ENCODE measurements around the gene CGB3.
"Not testable (repeated sequence)": the region's sequence is repeated elsewhere in the genome, so short reads cannot be mapped to it uniquely, and the experiment has no call there.

Gene CGB3

GRCh38 chr19:49038557-49039276 lies 14.6 kb upstream of the CGB3 start:
- CTCF ChIA-PET = interaction anchor here (1.0 to 1.2 kb wide), 2 partner anchors 17 to 39 kb away, joined by 3 read pairs; no protein-coding TSS in a partner anchor
- TF ChIP-seq PATZ1 (tag by site-specific recombination; IDR thresholded peaks at IDR 0.05) (0 out of 2 replicates have a peak, but pooled peaks have one; percentile 17), GLIS1 (tag by site-specific recombination; IDR thresholded peaks at IDR 0.05) (peak; percentile 74)
- H3K4me3 ChIP-seq (ENCODE audit: low read depth, low read length); H3K9me3 ChIP-seq (ENCODE audit: control insufficient read depth, insufficient read depth, low read depth, low read length); POLR2A ChIA-PET; H3K27ac ChIP-seq (ENCODE audit: extremely low read depth, low read depth, low read length); H3K4me1 ChIP-seq (ENCODE audit: control insufficient read depth, insufficient read depth, low read length); H3K36me3 ChIP-seq (ENCODE audit: control insufficient read depth in 2 of 2, insufficient read depth in 1 of 2, low read length in 2 of 2): not testable (repeated sequence)

- H3K4me1 ChIP-seq (ENCODE audit: control insufficient read depth, insufficient read depth, low read length); H3K4me3 ChIP-seq (ENCODE audit: low read depth, low read length); H3K36me3 ChIP-seq (ENCODE audit: control insufficient read depth in 2 of 2, insufficient read depth in 1 of 2, low read length in 2 of 2); POLR2A ChIA-PET; H3K27ac ChIP-seq (ENCODE audit: extremely low read depth, low read depth, low read length); H3K9me3 ChIP-seq (ENCODE audit: control insufficient read depth, insufficient read depth, low read depth, low read length): not testable (repeated sequence)
- TF ChIP-seq ZFP3 (tag by site-specific recombination; IDR thresholded peaks at IDR 0.05; ENCODE audit: low read depth) = peak; percentile 82
- CTCF ChIA-PET = interaction anchor here (0.7 to 1.2 kb wide), 3 partner anchors 17 to 38 kb away, joined by 3 read pairs; no protein-coding TSS in a partner anchor
Measured at GRCh38 chr19:49038111-49038510, 14.0 kb upstream of the CGB3 start.

- H3K36me3 ChIP-seq (ENCODE audit: control insufficient read depth in 2 of 2, insufficient read depth in 1 of 2, low read length in 2 of 2); POLR2A ChIA-PET; CTCF ChIA-PET; H3K9me3 ChIP-seq (ENCODE audit: control insufficient read depth, insufficient read depth, low read depth, low read length); H3K4me3 ChIP-seq (ENCODE audit: low read depth, low read length); H3K4me1 ChIP-seq (ENCODE audit: control insufficient read depth, insufficient read depth, low read length); H3K27ac ChIP-seq (ENCODE audit: extremely low read depth, low read depth, low read length): not testable (repeated sequence)
- peak; percentile 73; the same call in 1 of the 2 replicates for TF ChIP-seq ZBTB6 (tag by site-specific recombination; IDR thresholded peaks at IDR 0.05)
Measured at GRCh38 chr19:49036815-49037214, 12.7 kb upstream of the CGB3 start, which contains the start of gene CGB1. CGB1 (minus strand) TSS chr19:49036895; CDS start chr19:49036711, 184 bp downstream.

DNA sequence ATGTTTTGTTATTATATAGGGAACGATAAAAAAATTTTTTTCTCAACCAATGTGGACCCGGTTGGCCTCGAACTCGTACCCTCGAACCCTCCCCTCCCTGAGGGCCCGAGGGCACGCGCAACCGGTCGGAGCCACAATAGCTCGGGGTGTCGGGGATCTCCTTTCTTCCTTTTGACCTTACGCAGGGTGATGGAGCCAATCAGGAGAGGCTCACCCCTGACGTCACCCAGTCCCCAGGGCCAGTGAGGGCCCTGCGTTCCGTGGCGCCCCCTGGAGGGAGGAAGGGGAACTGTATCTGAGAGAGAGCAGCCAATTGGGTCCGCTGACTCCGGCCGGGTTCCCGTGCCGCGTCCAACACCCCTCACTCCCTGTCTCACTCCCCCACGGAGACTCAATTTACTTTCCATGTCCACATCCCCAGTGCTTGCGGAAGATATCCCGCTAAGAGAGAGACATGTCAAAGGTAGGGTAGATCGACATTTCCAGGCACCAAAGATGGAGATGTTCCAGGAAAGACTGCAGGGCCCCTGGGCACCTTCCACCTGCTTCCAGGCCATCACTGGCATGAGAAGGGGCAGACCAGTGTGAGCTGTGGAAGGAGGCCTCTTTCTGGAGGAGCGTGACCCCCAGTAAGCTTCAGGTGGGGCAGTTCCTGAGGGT lies 7.6 kb upstream of the CGB3 start, which contains the start of gene CGB2:
Gene CGB2 (plus strand): TSS at position 249 of the 660 bp plus-strand sequence. CDS start 206 bp downstream, at position 455.
- H3K27ac ChIP-seq (ENCODE audit: extremely low read depth, low read depth, low read length); H3K9me3 ChIP-seq (ENCODE audit: control insufficient read depth, insufficient read depth, low read depth, low read length); H3K4me1 ChIP-seq (ENCODE audit: control insufficient read depth, insufficient read depth, low read length); POLR2A ChIA-PET; H3K4me3 ChIP-seq (ENCODE audit: low read depth, low read length); H3K36me3 ChIP-seq (ENCODE audit: control insufficient read depth in 2 of 2, insufficient read depth in 1 of 2, low read length in 2 of 2): not testable (repeated sequence)
- 0 out of 2 replicates have a peak, but pooled peaks have one; percentile 25 for TF ChIP-seq ZBTB6 (tag by site-specific recombination; IDR thresholded peaks at IDR 0.05)
- TF ChIP-seq ATF2 (tag by site-specific recombination; IDR thresholded peaks at IDR 0.05; ENCODE audit: low read depth) = peak; percentile 60; the same call in 1 of the 2 replicates
- TF ChIP-seq CTCF (tag by site-specific recombination; IDR thresholded peaks at IDR 0.05) = peak; percentile 49; the same call in 1 of the 2 replicates
- CTCF ChIA-PET = interaction anchor here (0.7 kb wide), 2 partner anchors 14 to 39 kb away, joined by 3 to 4 read pairs; partner anchors contain the start of genes GYS1 and RUVBL2

All from HEK293 (cell line).